Astrocyte of the spinal cord (primary cell): ENCODE results near the gene PPM1A.

Source experiments
- DNase-seq: peaks from one replicate; pipeline ENCODE4 v3.0.0; 2011; ENCODE audit warnings: low read depth, low spot score
- H3K4me3 ChIP-seq: 2 replicates; pipeline ENCODE4 v1.5.1; 2011; ENCODE audit warnings: low read depth, mild to moderate bottlenecking, low read length, moderate library complexity
- CTCF ChIP-seq: IDR thresholded peaks from 2 replicates; pipeline ENCODE4 v1.5.1; 2012; ENCODE audit warnings: low read depth, mild to moderate bottlenecking, low read length, inconsistent platforms
- in situ Hi-C: cut with HindIII; loops from 2 replicates; pipeline ENCODE4 v1.10.0; 2017; ENCODE audit warnings: low sequenced_read_pairs

PPM1A gene

GRCh38 chr14:60235440-60235839 lies 13.6 kb upstream of the PPM1A start:
- H3K4me3 ChIP-seq, result no peak overlapping the region
- DNase-seq, result no peak
- no peak for TF ChIP-seq CTCF
- in situ Hi-C loops, result no loop called here

- no peak for DNase-seq
- in situ Hi-C loops, result no loop called here
- no peak for TF ChIP-seq CTCF
- no peak overlapping the region for H3K4me3 ChIP-seq
Measured at GRCh38 chr14:60238955-60239354, 10.1 kb upstream of the PPM1A start.

GRCh38 chr14:60240139-60240856 lies 8.7 kb upstream of the PPM1A start:
- no peak overlapping the region for H3K4me3 ChIP-seq
- no peak for DNase-seq
- no peak for TF ChIP-seq CTCF
- in situ Hi-C loops, result no loop called here

- H3K4me3 ChIP-seq, result no peak overlapping the region
- no peak for TF ChIP-seq CTCF
- DNase-seq, result no peak
- in situ Hi-C loops, result no loop called here
Measured at GRCh38 chr14:60241091-60241490, 7.9 kb upstream of the PPM1A start.

- no peak for TF ChIP-seq CTCF
- no peak overlapping the region for H3K4me3 ChIP-seq
- in situ Hi-C loops, result no loop called here
- DNase-seq, result no peak
Measured at GRCh38 chr14:60242429-60242828, 6.6 kb upstream of the PPM1A start.

GRCh38 chr14:60245380-60246177 lies 3.4 kb upstream of the PPM1A start:
- no peak overlapping the region for H3K4me3 ChIP-seq
- no peak for TF ChIP-seq CTCF
- no peak for DNase-seq
- in situ Hi-C loops, result no loop called here
